C4-2B (cell line): ENCODE measurements around the gene SLC25A18.

Experiments used
- ZFX ChIP-seq: fragments of 450-650 bp; IDR thresholded peaks from 2 replicates; pipeline ENCODE4 v1.6.1; 2017
- TF ChIP-seq, protein P1 (sequence below): fragments of 450-650 bp; conservative IDR thresholded peaks from 2 replicates; pipeline ENCODE4 v1.5.1; 2017; ENCODE audit warnings: mild to moderate bottlenecking

GRCh38 chr22:17627961-17628405 lies 64.7 kb downstream of the SLC25A18 start:
- TF ChIP-seq, protein P1, sequence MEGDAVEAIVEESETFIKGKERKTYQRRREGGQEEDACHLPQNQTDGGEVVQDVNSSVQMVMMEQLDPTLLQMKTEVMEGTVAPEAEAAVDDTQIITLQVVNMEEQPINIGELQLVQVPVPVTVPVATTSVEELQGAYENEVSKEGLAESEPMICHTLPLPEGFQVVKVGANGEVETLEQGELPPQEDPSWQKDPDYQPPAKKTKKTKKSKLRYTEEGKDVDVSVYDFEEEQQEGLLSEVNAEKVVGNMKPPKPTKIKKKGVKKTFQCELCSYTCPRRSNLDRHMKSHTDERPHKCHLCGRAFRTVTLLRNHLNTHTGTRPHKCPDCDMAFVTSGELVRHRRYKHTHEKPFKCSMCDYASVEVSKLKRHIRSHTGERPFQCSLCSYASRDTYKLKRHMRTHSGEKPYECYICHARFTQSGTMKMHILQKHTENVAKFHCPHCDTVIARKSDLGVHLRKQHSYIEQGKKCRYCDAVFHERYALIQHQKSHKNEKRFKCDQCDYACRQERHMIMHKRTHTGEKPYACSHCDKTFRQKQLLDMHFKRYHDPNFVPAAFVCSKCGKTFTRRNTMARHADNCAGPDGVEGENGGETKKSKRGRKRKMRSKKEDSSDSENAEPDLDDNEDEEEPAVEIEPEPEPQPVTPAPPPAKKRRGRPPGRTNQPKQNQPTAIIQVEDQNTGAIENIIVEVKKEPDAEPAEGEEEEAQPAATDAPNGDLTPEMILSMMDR: no peak
- no peak for TF ChIP-seq ZFX
